ENCODE data around the gene MDM2.
"Not testable (repeated sequence)": the region's sequence is repeated elsewhere in the genome, so short reads cannot be mapped to it uniquely, and the experiment has no call there.

The MDM2 gene

GRCh38 chr12:68786929-68787328, 21.0 kb upstream of the MDM2 start:
- no peak for DNase-seq (ENCODE audit: low read depth)

- DNase-seq (ENCODE audit: low read depth): no peak
These were observed 19.3 kb upstream of the MDM2 start for GRCh38 chr12:68788554-68789143.

DNA sequence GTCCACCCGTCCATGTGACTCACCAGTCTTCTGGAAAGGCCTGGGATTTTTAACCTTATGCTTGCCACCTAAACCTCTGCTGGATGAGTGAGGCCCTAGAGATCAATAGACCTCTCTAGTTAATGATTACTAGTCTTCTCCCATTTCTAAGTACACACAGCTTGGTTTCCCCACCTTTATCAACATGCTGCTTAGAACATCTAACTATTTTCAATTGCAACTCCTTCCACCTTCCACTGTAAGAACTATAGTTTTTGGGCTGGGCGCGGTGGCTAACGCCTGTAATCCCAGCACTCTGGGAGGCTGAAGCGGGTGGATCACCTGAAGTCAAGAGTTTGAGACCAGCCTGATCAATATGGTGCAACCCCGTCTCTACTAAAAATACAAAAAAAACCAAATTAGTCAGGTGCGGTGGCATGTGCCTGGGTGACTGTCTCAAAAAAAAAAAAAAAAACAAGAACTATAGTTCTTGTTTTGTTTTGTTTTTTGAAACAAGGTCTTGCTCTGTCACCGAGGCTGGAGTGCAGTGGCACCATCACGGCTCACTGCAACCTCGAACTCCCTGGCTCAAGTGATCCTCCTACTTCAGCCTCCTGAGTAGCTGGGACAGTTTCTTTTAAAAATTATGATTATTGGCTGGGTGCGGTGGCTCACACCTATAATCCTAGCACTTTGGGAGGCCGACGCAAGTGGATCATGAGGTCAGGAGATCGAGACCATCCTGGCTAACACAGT, 18.7 kb upstream of the MDM2 start:
- DNase-seq (ENCODE audit: low read depth): no peak

DNA sequence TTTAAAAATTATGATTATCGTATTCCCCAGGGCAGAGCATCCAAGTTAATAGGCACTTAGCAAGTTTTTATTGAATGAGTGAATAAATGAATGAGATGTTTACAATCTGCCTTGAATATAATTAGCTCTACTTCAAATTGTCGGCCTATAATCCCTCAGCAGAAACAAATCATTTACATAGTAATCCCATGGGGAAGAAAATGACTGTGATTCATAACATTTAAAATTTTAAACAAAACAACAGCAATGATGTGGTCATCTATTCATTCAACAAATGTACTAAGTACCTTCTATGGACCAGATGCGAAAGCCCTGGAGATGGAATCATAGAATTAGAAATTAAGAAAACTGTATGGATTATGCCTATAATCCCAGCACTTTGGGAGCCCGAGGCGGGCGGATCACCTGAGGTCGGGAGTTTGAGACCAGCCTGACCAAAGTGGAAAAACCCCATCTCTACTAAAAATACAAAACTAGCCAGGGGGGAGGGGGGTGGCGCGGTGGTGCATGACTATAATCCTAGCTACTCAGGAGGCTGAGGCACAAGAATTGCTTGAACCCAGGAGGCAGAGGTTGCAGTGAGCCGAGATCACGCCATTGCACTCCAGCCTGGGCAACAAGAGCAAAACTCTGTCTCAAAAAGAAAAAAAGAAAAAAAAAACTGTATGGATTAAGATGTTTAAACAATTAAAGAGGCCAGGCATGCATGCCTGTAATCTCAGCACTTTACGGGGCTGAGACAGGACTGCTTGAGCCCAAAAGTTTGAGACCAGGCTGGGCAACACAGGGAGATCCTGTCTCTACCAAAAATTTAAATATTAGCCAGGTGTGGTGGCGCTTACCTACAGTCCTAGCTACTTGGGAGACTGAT, 17.7 kb upstream of the MDM2 start:
- DNase-seq (ENCODE audit: low read depth): no peak

GRCh38 chr12:68790952-68791234, 17.1 kb upstream of the MDM2 start:
- no peak for DNase-seq (ENCODE audit: low read depth)

DNA sequence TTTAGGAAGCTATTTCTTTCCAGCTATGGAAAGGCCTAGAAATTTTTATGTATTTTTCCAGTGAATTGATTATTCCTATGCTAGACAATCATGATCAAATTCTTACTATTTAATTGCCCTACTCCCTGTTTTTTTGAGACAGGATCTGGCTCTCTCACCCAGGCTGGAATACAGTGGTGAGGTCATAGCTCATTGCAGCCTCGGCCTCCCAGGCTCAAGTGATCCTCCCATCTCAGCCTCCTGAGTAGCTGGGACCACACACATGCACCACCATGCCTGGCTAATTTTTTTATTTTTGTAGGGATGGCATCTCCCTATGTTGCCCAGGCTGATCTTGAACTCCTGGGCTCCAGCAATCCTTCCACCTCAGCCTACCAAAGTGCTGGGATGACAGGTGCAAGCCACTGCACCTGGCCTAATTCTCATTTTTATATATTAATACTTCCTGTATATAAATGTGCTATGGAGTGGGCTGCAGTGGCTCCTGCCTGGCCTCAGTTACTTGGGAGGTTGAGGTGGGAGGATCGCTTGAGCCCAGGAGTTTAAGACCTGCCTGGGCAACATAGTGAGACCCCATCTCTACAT, 16.0 kb upstream of the MDM2 start:
- DNase-seq (ENCODE audit: low read depth): no peak

GRCh38 chr12:68792952-68793351, 15.0 kb upstream of the MDM2 start:
- no peak for DNase-seq (ENCODE audit: low read depth)

GRCh38 chr12:68793436-68793835, 14.5 kb upstream of the MDM2 start:
- DNase-seq (ENCODE audit: low read depth): no peak

DNA sequence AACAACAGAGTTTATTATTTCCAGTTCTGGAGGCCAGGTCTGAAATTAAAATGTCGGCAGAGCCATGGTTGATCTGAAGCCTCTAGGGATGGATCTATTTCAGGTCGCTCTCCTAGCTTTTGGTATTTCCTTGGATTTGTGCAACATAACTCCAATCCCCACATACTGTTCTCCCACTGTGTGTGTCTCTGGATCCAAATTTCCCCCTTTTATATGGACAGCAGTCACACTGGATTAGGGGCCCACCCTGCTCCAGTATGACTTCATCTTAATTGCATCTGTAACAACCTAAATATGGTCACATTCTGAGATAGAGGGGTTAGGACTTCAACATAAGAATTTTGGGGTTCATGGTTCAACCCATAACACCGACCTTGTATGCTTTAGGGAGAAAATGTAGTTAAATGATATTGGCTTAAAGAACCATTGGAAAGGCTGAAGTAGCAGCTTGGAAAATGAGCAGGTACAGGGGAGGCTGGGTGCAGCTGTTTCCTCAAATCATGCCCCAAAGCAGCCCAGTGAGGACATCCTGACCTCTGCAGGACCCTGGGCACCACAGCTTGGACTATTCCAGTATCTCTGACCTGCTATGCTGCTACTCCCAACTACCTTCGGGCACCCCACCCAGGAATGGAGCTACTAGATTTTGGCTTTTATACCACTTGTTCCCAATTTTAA, 13.9 kb upstream of the MDM2 start:
- DNase-seq (ENCODE audit: low read depth): no peak

DNA sequence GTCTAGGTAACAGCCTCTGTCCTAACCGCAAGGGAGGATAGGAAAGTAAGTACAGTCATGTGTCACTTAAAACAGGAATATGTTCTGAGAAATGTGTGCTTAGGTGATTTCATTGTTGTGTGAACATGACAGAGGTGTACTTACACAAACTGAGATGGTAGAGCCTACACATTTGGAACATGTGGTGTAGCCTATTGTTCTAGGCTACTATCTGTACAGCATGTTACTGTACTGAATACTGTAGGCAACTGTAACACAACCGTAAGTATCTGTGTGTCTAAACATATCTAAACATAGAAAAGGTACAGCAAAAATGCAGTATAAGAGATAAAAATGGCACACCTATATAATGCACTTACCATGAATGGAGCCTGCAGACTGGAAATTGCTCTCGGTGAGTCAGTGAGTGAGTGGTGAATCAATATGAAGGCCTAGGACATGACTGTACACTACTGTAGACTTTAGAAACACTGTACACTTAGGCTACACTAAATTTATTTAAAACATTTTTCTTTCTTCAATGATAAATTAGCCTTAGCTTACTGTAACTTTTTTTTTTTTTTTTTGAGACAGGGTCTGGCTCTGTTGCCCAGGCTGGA, 13.2 kb upstream of the MDM2 start:
- DNase-seq (ENCODE audit: low read depth): peak; percentile 25

- DNase-seq (ENCODE audit: low read depth): no peak
These were observed 11.6 kb upstream of the MDM2 start for GRCh38 chr12:68796399-68796798.

- no peak for DNase-seq (ENCODE audit: low read depth)
These were observed 9.1 kb upstream of the MDM2 start for GRCh38 chr12:68798882-68799234.

- DNase-seq (ENCODE audit: low read depth): no peak
These were observed 7.7 kb upstream of the MDM2 start for GRCh38 chr12:68800294-68800693.

GRCh38 chr12:68801124-68801523, 6.9 kb upstream of the MDM2 start:
- not testable (repeated sequence) for DNase-seq (ENCODE audit: low read depth)

- DNase-seq (ENCODE audit: low read depth): not testable (repeated sequence)
These were observed 5.6 kb upstream of the MDM2 start for GRCh38 chr12:68802372-68802745.

DNA sequence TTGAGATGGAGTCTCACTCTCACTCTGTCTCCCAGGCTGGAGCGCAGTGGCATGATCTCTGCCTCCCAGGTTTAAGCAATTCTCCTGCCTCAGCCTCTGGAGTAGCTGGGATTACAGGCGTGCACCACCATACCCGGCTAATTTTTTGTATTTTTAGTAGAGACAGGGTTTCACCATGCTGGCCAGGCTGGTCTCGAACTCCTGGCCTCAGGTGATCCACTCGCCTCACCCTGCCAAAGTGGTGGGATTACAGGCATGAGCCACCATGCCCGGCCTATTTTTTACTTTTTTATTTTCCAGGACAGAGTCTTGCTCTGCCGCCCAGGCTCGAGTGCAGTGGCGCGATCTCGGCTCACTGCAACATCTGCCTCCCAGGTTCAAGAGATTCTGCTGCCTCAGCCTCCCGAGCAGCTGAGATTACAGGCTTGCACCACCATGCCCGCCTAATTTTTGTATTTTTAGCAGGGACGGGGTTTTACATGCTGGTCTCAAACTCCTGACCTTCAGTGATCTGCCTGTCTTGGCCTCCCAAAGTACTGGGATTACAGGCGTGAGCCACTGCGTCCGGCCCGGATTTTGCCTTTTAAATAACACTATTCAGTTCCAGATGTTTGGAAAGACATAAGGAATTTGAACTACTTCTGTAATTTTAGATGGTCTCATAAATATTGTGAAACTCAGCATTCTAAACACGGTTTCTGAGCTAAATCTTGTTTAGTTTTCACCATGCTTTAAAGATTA, 4.9 kb upstream of the MDM2 start:
- DNase-seq (ENCODE audit: low read depth): peak; percentile 94

- DNase-seq (ENCODE audit: low read depth): no peak
These were observed 3.9 kb upstream of the MDM2 start for GRCh38 chr12:68803948-68804656.

DNA sequence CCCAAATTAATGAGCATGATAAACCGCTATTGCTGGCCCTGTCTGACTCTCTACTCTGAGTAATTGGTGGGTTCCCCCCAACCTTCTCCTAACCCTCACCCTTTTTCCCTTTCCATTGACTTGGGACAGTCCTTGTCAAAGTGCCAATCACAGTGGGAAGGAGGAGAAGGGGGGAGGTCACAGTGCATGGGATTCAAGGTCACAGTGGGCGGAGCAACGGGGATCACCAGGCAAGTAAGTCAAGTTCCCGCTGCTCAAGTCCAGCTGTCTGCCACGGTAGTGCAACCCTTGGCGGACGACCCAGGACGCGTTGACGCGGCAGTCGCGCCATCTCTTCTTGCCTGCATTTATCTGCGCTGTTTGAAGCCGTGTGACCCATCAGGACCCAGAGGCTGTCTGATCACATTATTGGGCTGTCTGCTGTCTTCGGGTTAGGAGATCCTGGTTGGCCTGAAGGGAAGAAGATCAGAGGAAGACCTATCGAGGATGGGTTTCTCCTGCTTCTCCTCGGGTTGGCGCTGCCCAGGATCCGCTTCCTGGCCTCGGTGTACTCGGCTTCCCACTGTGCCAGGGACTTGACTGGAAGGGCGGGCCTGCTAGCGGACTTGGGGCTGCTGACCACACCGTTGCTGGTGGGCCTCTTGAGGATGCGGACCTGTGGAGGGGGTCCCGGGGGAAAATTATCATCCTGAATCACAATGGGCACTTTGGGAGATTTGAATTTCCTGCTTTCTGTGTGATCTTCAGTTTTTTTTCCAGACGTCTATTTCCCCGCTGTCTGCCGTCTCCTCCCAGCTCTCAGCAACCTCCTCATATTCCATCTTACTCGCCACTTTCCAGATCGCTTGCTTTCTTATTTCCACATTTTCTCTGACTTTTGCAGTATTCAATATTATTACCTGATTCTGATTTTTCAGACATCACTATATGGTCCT, 3.1 kb upstream of the MDM2 start:
- DNase-seq (ENCODE audit: low read depth): no peak

GRCh38 chr12:68805592-68806120, 2.3 kb upstream of the MDM2 start:
- DNase-seq (ENCODE audit: low read depth): no peak

All from fibroblast of gingiva (primary cell).